NCI-H345 treated with DMSO at 0.1 percent for 48 hours (cell line): Measurements from ENCODE around the gene CDH2.
A peak's percentile ranks its signal among the peaks of the same experiment; 100 is the strongest.

Experiments used
- DNase-seq: peaks from one replicate; lab custom pipeline; 2025; ENCODE audit not compliant: unreplicated experiment; lab: John Stamatoyannopoulos, UW

CDH2 gene

DNA sequence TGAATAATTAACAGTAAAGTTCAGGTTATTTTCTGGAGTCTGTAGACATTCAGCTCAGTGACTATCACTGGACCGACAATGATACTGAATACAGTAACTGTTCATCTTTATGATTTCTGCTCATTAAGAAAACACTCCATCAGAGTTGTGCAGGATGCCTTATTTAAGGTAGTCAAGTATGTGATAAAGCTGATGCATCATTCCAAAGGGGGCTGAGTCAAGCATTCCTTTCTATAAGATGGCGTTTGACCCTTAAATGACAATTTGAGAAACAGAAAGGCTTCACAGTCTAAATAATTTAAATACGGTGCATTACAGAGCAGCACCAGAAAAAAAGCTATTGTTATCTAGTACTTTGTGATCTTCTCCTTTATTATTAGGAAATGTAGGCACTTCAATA lies 131.1 kb downstream of the CDH2 start:
- DNase-seq, result no peak

DNA sequence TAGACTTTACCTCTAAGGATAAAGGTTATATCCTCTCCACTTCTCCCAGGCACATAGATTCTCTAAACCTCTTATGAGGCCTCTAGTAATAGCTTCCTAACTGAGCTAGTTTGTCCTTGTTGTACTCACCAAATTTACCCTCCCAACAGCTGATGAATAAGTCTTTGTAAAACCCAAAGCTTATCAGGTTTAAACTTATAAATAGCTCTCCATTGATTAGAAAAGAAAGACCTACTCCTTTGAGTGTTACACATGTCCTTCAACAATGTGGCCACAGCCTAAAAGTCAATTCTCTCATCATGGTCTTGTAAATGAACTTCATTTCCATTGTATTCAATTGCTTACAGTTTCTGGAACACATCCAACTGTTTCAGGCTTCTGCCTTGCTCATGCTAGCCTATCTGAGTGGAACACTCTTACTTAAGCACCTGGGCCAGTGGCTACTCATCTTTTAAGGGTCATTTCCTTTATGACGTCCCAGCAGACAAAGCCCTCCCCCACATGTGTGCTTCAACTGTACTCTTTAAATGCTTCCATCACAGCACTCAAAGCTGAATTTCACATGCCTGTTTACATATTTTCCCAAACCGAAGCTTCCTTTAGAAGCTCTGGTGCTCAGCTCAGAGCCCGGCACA lies 131.6 kb downstream of the CDH2 start:
- peak; percentile 96 for DNase-seq

DNA sequence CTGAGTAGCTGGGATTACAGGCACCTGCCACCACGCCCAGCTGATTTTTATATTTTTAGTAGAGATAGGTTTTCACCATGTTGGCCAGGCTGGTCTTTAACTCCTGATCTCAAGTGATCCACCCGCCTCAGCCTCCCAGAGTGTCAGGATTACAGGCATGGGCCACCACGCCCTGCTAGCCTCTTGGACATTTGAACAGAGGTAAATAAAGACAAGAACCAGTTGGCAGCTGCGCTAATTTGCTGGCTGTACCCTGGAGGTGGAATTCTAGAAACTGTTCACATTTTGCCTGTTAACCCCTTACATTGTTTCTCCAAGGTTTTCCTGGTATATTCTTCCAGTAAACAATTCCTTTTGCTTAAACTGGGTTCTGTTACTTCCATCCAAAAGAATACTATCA lies 132.9 kb downstream of the CDH2 start:
- DNase-seq, result no peak

DNA sequence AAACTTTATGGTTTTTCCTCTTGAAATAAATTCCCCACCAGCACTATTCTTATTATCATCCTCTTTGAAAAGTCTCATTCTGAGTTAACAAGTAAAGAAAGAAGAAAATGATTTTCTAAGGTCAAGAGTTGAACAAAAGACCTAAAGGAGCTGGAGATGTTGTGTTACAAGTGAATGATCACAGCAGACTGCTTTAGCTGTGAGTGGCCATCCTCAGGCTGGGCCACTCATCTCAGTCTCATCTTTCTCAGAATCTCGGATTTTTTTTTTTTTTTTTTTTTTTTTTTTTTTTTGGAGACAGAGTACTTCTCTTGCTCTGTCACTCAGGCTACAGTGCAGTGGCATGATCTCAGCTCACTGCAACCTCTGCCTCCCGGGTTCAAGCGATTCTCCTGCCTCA lies 133.3 kb downstream of the CDH2 start:
- no peak for DNase-seq

DNA sequence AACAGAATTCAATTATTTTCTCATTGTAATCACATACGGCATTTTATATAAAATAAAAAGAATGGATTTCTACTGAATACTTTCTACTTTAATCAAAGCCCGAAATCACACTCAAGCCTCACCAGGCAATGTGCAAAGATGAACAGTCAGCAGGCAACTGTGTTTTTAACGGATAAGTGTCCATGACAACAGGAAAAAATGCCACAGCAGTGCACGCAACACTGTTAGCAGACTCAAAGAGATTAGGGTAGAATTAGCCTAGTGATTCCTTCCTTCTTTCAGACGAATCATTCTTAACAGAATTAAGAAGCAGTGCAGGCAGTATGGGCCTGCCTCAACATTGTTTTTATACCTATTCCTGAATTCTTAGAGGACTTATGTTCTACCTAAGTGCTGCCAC lies 135.6 kb downstream of the CDH2 start:
- no peak for DNase-seq

DNA sequence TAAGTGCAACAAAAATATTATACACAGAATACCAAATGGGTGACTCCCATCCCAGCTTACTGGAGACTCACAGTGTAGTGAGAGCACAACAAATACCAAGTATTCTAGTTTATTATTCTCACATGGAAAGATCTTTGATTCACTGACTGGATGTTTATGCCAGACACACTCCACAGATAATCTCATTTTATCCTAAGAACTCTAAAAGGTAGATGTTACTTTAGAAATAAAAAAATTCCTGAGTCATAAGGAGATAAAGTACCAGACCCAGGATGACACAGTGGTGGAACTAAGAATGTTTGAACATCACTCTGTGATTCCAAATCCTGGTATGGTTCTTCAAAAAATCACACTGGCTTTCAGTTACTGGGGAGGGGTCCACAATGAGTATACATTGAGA lies 136.2 kb downstream of the CDH2 start:
- DNase-seq, result no peak

DNA sequence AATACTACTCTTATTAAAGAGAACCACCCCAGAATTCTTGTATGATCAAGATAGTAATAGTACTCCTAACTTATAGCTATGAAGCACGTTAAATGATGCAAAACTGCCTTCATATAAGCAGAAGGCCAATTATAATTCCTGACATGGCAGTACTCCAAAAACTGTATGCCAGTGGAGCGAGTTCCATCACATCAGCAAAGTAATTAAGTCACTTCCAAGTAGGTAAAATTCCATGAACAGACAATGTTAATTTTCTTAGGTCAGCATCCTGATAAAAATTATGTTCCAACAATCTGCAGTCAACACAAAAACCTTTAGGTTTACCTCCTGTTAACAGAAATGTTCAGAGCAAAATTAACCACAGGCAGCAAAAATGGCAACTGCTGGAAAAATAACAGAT lies 136.7 kb downstream of the CDH2 start:
- no peak for DNase-seq

DNA sequence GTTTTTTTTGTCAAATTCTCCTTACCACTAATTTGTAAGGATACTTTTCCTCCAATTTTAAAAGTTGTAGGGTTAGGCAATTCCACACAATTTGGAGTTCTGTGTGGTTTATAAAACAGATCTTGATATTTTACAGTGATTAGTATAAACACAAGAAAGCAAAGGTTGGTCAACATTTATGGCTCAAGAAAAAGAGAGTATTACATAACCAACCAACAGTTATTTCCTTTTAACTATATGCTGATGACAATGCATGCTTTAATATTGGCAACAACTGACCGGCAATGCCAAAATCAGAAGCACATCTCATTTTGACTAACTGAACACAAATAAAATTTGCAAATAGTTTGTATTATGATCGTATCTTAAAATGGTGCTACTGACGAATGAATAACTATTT lies 137.2 kb downstream of the CDH2 start:
- no peak for DNase-seq

DNA sequence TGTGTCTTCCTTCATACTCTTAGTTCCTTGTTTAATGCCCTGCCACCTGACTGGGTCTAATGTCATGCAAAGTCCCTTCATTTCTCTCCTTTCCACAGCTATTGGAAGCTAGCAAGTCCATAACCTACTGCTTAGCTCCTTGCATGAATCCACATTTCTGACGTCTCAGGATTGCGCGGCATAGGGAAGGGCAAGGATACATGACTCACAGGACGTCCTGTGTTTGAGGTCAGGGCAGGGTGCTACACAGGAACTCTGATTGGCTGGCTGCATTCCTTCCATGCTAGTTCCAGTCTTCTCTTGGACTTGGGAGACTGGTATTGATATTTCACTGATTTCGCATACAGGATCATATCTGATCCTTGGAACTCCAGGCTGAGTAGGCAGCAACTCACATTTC lies 137.9 kb downstream of the CDH2 start:
- no peak for DNase-seq

DNA sequence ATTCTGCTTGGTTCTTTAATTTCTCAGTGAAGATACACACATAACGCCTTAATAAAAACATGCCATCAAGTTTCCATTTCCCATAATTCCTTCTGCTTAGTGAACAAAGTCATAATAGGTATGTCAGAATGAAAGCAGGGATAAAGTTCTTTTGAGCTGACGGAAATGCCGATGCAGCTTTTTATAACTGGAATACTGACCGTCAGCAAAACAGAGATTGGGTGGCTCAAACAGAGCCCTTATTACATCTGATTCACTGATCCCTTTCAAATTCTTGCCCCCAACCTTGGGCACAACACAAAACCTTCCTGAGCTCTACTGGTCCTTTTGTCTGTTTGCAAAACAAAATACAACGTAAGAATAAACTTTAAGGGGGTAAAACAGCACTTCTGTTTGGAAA lies 140.4 kb downstream of the CDH2 start:
- no peak for DNase-seq

DNA sequence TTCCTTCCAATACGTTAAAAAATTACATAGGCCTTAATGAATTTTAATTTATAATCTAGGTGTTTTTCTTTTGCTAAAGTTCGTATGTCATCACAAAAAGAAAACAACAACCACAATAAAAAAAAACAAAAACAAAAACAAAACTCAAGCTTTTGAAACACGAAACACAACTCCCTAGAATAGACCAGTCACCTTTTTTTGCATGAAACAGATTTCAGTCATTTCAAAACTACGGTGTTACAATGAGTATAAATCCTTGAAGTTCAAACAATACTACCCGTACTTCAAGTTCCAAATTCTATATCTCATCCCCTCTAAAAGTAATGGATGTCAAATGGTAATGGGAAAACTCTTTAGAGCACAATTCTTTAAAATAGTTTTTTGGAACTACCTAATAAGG lies 142.4 kb downstream of the CDH2 start:
- no peak for DNase-seq

DNA sequence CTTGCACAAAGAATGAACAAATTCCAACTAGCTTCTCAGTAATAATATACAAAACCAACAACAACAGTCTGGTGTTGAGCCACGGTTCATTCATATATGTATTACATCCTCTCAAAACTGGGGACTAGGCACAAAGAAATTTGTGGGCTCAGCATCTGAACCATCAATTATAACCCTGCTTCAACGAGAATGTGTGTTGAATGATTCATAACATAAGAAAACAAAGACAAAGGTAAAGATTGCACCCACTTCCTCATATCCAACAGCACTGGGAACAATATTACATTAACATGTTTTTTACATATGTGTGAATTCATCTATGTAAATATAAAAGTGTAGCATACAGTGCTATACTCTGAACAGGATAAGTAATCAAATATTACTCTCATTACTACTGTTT lies 144.8 kb downstream of the CDH2 start:
- no peak for DNase-seq

DNA sequence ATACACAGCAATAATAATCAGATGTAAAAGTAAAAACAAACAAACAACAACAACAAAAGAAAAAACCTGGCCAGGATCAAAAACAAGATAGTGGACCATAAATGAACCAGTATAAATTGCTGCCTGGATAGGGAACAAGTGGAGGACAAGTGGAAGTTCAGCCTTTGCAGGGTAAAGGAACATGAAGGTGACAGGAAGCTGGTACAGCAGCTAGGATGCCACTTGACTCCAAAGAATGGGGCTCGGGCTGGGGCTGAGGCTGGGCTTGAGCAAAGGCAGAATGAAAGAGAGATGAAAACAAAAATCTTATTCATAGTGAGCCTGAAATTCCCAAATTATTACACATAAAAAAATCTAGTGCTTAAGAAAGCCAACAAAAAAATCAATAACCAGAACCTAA lies 146.5 kb downstream of the CDH2 start:
- DNase-seq, result no peak

DNA sequence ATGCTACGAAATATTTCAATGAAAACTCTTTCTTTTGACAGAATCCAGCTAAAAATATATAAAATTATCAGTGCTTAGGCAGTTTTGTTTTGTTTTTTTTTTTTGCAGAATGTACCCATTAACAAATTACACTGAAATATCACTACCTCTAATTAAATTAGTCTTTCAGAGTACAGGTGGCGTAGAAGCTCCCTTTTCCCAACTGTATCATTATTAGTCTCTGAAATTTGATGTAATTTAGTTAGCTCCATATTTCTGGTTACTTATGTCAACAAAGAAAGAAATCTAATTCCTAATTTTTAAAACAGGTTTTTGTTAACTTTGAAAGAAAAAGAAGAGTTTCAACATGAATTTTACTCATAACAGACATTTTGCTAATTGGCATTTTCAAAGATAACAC lies 149.2 kb downstream of the CDH2 start:
- DNase-seq, result no peak

DNA sequence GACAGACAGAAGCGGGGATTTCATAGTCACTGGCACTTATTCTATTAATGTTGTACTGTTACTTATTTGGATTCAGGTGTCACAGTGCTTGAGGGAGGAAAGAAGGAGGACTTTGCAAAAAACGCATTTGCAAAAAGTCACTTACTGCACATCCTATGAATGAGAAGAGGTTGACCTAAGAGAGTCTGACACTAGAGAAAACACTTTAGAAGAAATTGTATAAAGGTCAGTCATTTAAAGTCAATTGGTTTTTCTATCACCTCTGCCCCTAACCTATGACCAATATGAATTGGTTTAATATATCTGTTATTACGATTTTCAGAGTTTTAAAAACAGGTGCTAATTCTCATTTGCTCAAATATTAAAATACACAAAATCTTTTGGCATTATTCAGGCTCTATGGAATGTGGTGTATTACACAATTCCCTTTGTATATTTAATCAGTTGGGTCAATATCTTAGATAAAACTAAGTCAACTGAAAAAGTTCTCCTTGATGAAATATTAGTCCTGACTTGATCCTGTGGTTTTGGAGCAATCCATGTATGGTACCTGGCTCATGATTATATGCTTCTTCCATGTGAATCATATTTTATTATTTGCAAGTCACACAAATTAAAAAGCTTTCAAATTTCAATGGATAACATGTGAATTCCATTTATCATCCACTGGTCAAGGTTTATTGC lies 157.4 kb downstream of the CDH2 start:
- DNase-seq, result no peak

DNA sequence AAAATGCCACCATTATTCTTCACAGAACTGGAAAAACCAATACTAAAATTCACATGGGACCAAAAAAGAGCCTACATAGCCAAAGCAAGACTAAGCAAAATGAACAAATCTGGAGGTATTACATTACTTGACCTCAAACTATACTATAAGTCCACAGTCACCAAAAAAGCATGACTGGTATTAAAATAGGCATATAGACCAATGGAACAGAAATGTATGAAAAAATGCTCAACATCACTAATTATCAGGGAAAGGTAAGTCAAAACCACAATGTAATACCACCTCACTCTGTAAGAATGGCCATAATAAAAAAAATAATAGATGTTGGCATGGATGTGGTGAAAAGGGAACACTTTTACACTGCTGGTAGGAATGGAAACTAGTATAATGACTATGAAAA lies 158.6 kb downstream of the CDH2 start:
- DNase-seq, result no peak

DNA sequence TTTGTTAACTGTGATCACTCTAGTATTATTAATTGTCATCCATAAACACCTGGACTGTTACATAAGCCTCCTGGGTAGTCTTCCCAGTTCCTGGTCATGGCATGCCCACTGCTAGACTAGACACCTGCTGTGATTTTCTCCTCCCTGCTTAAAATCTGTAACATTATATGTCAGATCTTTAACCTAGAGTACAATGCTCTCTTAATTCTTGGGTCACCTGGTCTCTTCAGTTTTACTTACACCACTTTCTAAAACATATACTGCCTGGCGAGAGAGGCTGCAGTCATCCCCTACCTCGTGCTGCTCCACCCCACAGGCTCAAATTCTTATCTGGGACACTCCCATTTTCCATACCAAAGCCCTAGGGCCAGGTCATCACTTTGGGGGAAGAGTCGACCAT lies 161.3 kb downstream of the CDH2 start:
- DNase-seq, result no peak

DNA sequence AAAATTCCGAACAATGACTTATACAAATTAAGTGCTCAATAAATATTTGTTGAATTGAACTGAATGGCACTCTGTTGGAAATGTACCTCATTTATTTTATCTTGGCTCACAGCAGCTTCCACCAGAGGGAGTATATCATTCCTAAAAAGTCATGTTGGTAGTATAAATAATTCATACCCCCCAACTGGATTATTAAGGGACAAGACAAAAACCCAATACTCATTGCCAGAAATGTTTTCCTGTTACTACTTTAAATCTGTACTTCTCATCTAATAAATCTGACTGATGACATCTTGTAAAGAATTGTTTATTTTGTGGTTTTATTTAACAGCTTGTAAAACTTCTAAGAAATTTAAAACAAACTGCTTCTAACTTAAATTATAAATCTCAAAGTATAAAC lies 163.9 kb downstream of the CDH2 start:
- no peak for DNase-seq

DNA sequence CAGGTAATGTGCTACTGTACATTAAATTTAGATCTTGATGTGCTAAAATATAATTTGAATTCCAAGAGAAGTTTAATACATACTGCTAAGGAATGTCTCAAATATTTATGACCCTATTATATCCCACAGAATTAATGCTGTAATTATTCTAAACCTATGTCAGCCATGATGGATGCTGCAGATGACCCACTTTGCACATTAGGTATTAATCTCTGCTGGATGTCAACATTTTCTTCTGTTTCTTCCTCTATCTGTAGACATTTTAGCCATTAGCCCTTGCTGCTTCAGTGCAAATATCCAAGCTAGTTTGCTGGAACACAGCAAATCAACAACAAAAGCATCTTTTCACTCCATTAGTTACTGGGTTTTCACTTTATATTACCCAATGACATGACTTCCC lies 164.6 kb downstream of the CDH2 start:
- no peak for DNase-seq

DNA sequence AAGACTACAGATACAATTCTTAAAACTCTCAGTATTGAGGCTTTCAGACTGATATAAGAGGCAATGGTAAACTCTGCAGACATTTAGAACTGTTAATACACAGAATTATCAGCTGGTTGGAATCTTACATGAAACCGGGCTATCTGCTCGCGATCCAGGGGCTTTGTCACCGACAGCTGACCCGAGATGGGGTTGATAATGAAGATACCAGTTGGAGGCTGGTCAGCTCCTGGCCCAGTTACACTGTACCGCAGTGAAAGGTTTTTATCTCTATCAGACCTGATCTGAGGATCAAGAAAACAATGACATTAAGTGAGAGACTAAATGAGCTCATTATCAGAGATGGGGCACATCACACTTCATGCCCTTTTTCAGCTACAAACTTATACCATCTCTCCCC lies 167.3 kb downstream of the CDH2 start:
- no peak for DNase-seq

DNA sequence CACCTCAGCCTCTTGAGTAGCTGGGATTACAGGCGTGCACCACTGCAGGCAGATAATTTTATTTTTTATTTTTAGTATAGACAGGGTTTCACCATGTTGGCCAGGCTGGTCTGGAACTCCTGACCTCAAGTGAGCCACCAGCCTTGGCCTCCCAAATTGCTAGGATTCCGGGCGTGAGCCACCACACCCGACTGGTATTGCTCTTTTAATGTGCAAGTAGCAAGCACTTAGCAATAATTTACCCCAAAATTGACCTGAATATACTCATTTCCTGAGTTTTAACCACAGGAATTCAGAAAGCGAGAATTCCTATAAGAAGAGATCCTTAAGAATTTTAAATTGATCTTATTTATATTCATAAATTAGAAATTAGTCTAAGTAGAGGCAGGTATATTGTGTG lies 169.1 kb downstream of the CDH2 start:
- DNase-seq, result no peak

DNA sequence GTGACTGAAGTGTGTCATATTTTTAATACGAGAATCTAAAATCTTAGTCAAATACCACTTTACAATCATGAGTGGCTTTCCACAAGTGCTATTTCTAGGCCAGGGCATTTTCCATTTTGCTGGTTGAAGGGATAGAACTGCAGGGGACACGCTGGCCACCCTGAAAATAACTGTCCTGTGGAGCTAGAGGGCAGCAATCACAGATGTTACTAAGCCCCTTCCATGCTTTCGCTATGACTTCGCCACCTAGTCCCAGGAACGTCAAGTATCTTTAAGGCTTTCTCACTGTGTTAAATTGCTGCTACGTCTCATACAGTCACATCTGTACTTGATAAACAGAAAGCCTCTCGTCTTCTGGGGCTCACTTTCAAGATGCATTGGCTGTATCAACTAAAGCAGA lies 171.8 kb downstream of the CDH2 start:
- DNase-seq, result no peak

DNA sequence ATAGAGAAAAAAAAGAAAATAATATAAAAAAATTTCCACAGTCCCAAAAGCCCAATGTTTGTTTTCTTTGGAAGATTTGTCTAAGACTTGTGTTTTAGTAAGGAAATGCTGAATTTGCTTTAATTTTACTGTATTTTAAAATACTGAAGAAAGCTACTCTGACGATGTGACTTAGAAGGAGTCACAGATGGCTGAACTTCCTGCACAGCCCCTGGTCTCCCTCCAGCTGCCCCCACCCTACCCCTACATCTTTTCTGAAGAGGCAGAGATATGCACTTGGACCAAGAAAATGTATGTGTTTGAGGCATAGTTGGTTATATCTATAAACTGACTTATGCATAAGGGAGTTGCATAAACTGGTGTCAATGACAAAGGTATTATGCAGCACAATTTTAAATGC lies 172.3 kb downstream of the CDH2 start:
- no peak for DNase-seq
